ENCODE data around the gene PLCD1. TPM values are rescaled to one million over a fixed set of nuclear protein-coding genes. Genes with fewer than 3 reads are reported as not detected.
"Not testable (repeated sequence)": the region's sequence is repeated elsewhere in the genome, so short reads cannot be mapped to it uniquely, and the experiment has no call there.

Gene PLCD1
- total and polyA plus RNA-seq, 2 experiments from 2014 or later: 16.0 to 24.4 TPM

DNA sequence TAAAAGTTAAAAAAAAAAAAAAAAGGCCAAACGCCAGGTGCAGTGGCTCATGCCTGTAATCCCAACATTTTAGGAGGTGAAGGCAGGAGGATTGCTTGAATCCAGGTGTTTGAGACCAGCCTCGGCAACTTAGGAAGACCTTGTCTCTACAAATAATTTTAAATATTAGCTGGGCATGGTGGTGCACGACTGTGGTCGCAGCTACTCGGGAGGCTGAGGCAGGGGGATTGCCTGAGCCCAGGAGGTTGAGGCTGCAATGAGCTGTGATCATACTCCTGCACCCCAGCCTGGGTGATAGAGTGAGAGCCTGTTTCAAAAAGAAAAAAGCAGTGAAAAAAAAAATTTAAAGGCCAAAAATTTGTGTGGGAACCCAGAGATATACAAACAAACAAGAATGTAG lies 6.8 kb upstream of the PLCD1 start (continued):
- TF ChIP-seq ZNF331 (CRISPR knock-in tag; IDR thresholded peaks at IDR 0.05; ENCODE audit: low read depth) (no peak), POLR2AphosphoS5 (IDR thresholded peaks at IDR 0.05; ENCODE audit: low read depth) (no peak), NANOG (IDR thresholded peaks at IDR 0.05; ENCODE audit: borderline replicate concordance) (no peak), EZH2 (IDR thresholded peaks at IDR 0.05; ENCODE audit: low read depth, unreplicated experiment) (no peak), CREB1 (CRISPR knock-in tag; IDR thresholded peaks at IDR 0.05; ENCODE audit: low read depth) (no peak)
- TF ChIP-seq, protein P1, sequence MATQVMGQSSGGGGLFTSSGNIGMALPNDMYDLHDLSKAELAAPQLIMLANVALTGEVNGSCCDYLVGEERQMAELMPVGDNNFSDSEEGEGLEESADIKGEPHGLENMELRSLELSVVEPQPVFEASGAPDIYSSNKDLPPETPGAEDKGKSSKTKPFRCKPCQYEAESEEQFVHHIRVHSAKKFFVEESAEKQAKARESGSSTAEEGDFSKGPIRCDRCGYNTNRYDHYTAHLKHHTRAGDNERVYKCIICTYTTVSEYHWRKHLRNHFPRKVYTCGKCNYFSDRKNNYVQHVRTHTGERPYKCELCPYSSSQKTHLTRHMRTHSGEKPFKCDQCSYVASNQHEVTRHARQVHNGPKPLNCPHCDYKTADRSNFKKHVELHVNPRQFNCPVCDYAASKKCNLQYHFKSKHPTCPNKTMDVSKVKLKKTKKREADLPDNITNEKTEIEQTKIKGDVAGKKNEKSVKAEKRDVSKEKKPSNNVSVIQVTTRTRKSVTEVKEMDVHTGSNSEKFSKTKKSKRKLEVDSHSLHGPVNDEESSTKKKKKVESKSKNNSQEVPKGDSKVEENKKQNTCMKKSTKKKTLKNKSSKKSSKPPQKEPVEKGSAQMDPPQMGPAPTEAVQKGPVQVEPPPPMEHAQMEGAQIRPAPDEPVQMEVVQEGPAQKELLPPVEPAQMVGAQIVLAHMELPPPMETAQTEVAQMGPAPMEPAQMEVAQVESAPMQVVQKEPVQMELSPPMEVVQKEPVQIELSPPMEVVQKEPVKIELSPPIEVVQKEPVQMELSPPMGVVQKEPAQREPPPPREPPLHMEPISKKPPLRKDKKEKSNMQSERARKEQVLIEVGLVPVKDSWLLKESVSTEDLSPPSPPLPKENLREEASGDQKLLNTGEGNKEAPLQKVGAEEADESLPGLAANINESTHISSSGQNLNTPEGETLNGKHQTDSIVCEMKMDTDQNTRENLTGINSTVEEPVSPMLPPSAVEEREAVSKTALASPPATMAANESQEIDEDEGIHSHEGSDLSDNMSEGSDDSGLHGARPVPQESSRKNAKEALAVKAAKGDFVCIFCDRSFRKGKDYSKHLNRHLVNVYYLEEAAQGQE (IDR thresholded peaks at IDR 0.05; ENCODE audit: unreplicated experiment): no peak

DNA sequence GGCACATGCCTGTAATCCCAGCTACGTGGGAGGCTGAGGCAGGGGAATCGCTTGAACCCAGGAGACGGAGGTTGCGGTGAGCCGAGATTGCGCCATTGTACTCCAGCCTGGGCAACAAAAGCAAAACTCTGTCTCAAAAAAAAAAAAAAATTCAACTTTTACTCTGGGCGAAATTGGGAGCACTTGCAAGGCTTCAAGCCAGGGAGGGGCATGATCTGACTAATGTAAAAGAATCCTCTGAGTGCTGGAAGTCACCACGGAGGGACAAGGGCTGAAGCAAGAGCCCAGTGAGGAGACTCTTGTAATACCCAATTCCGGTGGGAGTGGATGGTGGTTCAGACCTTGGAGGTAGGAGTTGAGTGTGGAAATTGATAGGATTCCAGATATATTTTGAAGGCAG lies 4.9 kb upstream of the PLCD1 start:
- H3K9me3 Mint-ChIP-seq; H3K27ac Mint-ChIP-seq; H3K36me3 Mint-ChIP-seq (ENCODE audit: low read depth); H3K4me3 Mint-ChIP-seq; ATAC-seq; H3F3A ChIP-seq (replicated peaks; ENCODE audit: low read depth); H3K9me2 ChIP-seq (ENCODE audit: insufficient read depth); H3K79me2 ChIP-seq (replicated peaks; ENCODE audit: insufficient read depth); H3K4me2 ChIP-seq; H4K20me1 ChIP-seq (replicated peaks; ENCODE audit: insufficient read depth); H3K36me3 ChIP-seq (ENCODE audit: insufficient read depth); H2AFZ ChIP-seq; DNase-seq (ENCODE audit: low spot score); H3K27ac ChIP-seq (ENCODE audit: low read depth); H3K4me3 ChIP-seq; H3K4me1 ChIP-seq (ENCODE audit: insufficient read depth): not testable (repeated sequence)
- H3K27me3 ChIP-seq (ENCODE audit: insufficient read depth): peaks cover 36% of the 10 kb centered on the region
- peaks cover 16% of the 10 kb centered on the region for H3K4me1 Mint-ChIP-seq
- peaks cover 26% of the 10 kb centered on the region for H3K27me3 Mint-ChIP-seq (ENCODE audit: insufficient read depth, low read depth, poor library complexity)

DNA sequence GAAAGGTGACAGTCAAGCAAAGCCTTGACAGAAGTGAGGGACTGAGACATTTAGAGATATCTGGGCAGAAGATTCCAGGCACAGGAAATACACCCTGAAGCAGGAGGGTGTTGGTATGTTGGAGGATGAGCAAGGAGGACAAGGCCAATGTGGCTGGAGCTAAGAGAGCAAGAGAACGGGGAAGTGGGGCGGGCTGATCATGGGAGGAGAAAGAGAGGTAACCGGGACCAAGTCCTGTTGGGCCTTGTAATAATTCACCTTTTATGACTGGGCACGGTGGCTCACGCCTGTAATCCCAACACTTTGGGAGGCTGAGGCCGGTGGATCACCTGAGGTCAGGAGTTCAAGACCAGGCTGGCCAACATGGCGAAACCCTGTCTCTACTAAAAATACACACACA lies 4.1 kb upstream of the PLCD1 start:
- Mint-ChIP-seq H3K27me3 (ENCODE audit: insufficient read depth, low read depth, poor library complexity) (peaks cover 25% of the 10 kb centered on the region), H3K4me1 (peaks cover 12% of the 10 kb centered on the region)
- not testable (repeated sequence) for H3K27ac Mint-ChIP-seq; H3K79me2 ChIP-seq (replicated peaks; ENCODE audit: insufficient read depth); H4K20me1 ChIP-seq (replicated peaks; ENCODE audit: insufficient read depth); H2AFZ ChIP-seq; DNase-seq (ENCODE audit: low spot score); H3K9me2 ChIP-seq (ENCODE audit: insufficient read depth); H3K9me3 Mint-ChIP-seq; H3K4me3 Mint-ChIP-seq; ATAC-seq; H3K36me3 Mint-ChIP-seq (ENCODE audit: low read depth); H3K36me3 ChIP-seq (ENCODE audit: insufficient read depth); H3K4me2 ChIP-seq; H3K4me3 ChIP-seq; H3K27ac ChIP-seq (ENCODE audit: low read depth); H3K4me1 ChIP-seq (ENCODE audit: insufficient read depth); H3F3A ChIP-seq (replicated peaks; ENCODE audit: low read depth)
- peaks cover 36% of the 10 kb centered on the region for H3K27me3 ChIP-seq (ENCODE audit: insufficient read depth)
